GM12865 (cell line): ENCODE measurements around the gene GATA5.

Experiments
- DNase-seq: peaks from one replicate; pipeline ENCODE4 v3.0.0; 2010; ENCODE audit warnings: low read depth
- H3K4me3 ChIP-seq: 2 replicates; pipeline ENCODE4 v1.5.1; 2011; ENCODE audit warnings: mild to moderate bottlenecking, low read depth, low read length, control low read depth
- CTCF ChIP-seq: IDR thresholded peaks from 2 replicates; pipeline ENCODE4 v1.5.1; 2011; ENCODE audit warnings: low read length, control low read depth, low read depth, inconsistent platforms; ENCODE audit not compliant: insufficient read depth; ENCODE audit errors: missing control alignments

The GATA5 gene

GRCh38 chr20:62475772-62476055, at the start of gene GATA5:
TSS of gene GATA5 (minus strand) at chr20:62475995. CDS start at chr20:62475521, 474 bp downstream.
- no peak for TF ChIP-seq CTCF
- no peak within 1 kb of the TSS for H3K4me3 ChIP-seq
- DNase-seq: no peak

- no peak for DNase-seq
- no peak for TF ChIP-seq CTCF
These were observed 49.2 kb upstream of the GATA5 start for GRCh38 chr20:62525014-62525413.

GRCh38 chr20:62524505-62524911, 48.7 kb upstream of the GATA5 start:
- no peak for TF ChIP-seq CTCF
- H3K4me3 ChIP-seq: no peak overlapping the region
- DNase-seq: no peak

More at GRCh38 chr20:62525014-62525413, 49.2 kb upstream of the GATA5 start:
- no peak overlapping the region for H3K4me3 ChIP-seq

- no peak for TF ChIP-seq CTCF
- no peak overlapping the region for H3K4me3 ChIP-seq
- DNase-seq: peak; percentile 19
These were observed 47.8 kb upstream of the GATA5 start for GRCh38 chr20:62523473-62524203.

- no peak overlapping the region for H3K4me3 ChIP-seq
- no peak for DNase-seq
- no peak for TF ChIP-seq CTCF
These were observed 47.1 kb upstream of the GATA5 start for GRCh38 chr20:62522748-62523396.

- TF ChIP-seq CTCF: no peak
- no peak overlapping the region for H3K4me3 ChIP-seq
- DNase-seq: no peak
These were observed 44.0 kb upstream of the GATA5 start for GRCh38 chr20:62519826-62520225.
